K562 (cell line): ENCODE results near the gene FGF22. TPM values are rescaled to one million over a fixed set of nuclear protein-coding genes. Genes with fewer than 3 reads are reported as not detected.

Source experiments
- CBX3 ChIP-seq, 2 experiments: IDR thresholded peaks; 1 replicate in 1 of 2; 2 replicates in 1 of 2; pipeline ENCODE4 v1.6.1; 2012; ENCODE audit warnings: inconsistent platforms in 2 of 2, low read length in 2 of 2, borderline replicate concordance in 1 of 2, control low read depth in 1 of 2
- CREB3L1 ChIP-seq: fragments of 450-650 bp; IDR thresholded peaks from 2 replicates; pipeline ENCODE4 v1.6.1; 2014; ENCODE audit warnings: low read depth, mild to moderate bottlenecking, moderate library complexity, borderline replicate concordance
- DMBX1 ChIP-seq: fragments of 250-450 bp; sonication (Bioruptor Pico); IDR thresholded peaks from 2 replicates; pipeline ENCODE4 v1.8.0; 2022; ENCODE audit warnings: inconsistent platforms, mild to moderate bottlenecking, moderate library complexity, borderline replicate concordance
- ZBTB33 ChIP-seq: sonication (generic); formaldehyde crosslinking; IDR thresholded peaks from 2 replicates; pipeline ENCODE4 v1.8.1; 2023; ENCODE audit warnings: mild to moderate bottlenecking, missing genetic modification reagents
- ZNF695 ChIP-seq: fragments of 450-650 bp; formaldehyde crosslinking; IDR thresholded peaks from 2 replicates; pipeline ENCODE4 v1.4.0; 2020; ENCODE audit warnings: mild to moderate bottlenecking, moderate library complexity
- polyA plus RNA-seq, 8 experiments: library from polyadenylated mRNA; depleted of rRNA in 4 of 8; stranded (reverse) in 5 of 8; unstranded in 3 of 8; fragments of >200 nt; fragmentation: Nextera tagmentation in 2 of 8; fragmentation: Illumina TruSeq in 1 of 8; extraction: Ambion mirVana in 2 of 8; extraction: Trizol in 1 of 8; gene quantifications; 2 replicates each; pipeline versions ENCODE4 v1.2.1 to v1.2.3, GENCODE V29; 2011 to 2014; ENCODE audit warnings: inconsistent platforms in 1 of 8, missing spikeins in 1 of 8
- total RNA-seq, 7 experiments: library from RNA; depleted of rRNA in 6 of 7; stranded (reverse); fragments of >200 nt in 6 of 7; fragmentation: Illumina TruSeq in 2 of 7; extraction: Trizol in 2 of 7; gene quantifications; 2 replicates each; pipeline versions ENCODE4 v1.2.1 to v1.2.3, GENCODE V29; 2011 to 2021; ENCODE audit warnings: low replicate concordance in 1 of 7

FGF22 gene
- total and polyA plus RNA-seq, 9 of the 15 experiments (the other 6 are each of a cell fraction or from before 2014, with no cell fraction given): 0.14 to 2.2 (median 0.86) TPM; not detected in 4

- TF ChIP-seq DMBX1 (CRISPR knock-in tag): no peak
- TF ChIP-seq CBX3 (IDR thresholded peaks at IDR 0.05; ENCODE audit: borderline replicate concordance in 1 of 2, low read length in 2 of 2): 0 out of 3 replicates have a peak, but pooled peaks of 1 of the 2 experiments have one; percentile 11
- TF ChIP-seq ZBTB33 (CRISPR knock-in tag): peak; percentile 36
- TF ChIP-seq CREB3L1: no peak
- TF ChIP-seq ZNF695 (CRISPR knock-in tag): no peak
Observed at GRCh38 chr19:663682-664117, 24.0 kb downstream of the FGF22 start (continued).
